IMR-90 (cell line): Measurements from ENCODE around the gene MYOCD. TPM values are rescaled to one million over a fixed set of nuclear protein-coding genes. Genes with fewer than 3 reads are reported as not detected.

Source experiments
- ATAC-seq: fragments of 200-7000 bp; cut with Tn5 transposase; 2 replicates; pipeline ENCODE4 v1.9.1; 2020; ENCODE audit warnings: low read depth, mild to moderate bottlenecking, moderate library complexity
- BruUV-seq: library from RNA; stranded (reverse); fragments of 400-500 nt; replicated peaks from 2 replicates; lab custom pipeline; 2021; lab: Mats Ljungman, UMichigan
- CTCF ChIA-PET: fragments of 300-600 bp; formaldehyde crosslinking; extraction: SDS; loops from one replicate; lab custom pipeline; 2021; ENCODE audit warnings: antibody characterized with exemption; lab: Yijun Ruan, JAX
- POLR2A ChIA-PET: fragments of 300-600 bp; sonication (Branson Sonifier 250); formaldehyde crosslinking; loops from one replicate; lab custom pipeline; 2022; ENCODE audit warnings: antibody characterized with exemption; ENCODE audit not compliant: unreplicated experiment; lab: Charles Lee
- DNase-seq: peaks from one replicate; pipeline ENCODE4 v3.0.0; 2013
- H2AFZ ChIP-seq: replicated peaks from 2 replicates; pipeline ENCODE3; 2013; ENCODE audit warnings: low read length, mild to moderate bottlenecking; ENCODE audit not compliant: poor library complexity
- H2AK5ac ChIP-seq: 2 replicates; pipeline ENCODE4 v1.6.1; 2013; ENCODE audit warnings: low read depth, low read length, inconsistent platforms
- H2AK9ac ChIP-seq: replicated peaks from 2 replicates; pipeline ENCODE3; 2013; ENCODE audit warnings: mild to moderate bottlenecking, low read depth, low read length, moderate library complexity; ENCODE audit not compliant: poor library complexity
- H2BK120ac ChIP-seq: 2 replicates; pipeline ENCODE4 v1.6.1; 2013; ENCODE audit warnings: low read depth, low read length, inconsistent platforms
- H2BK15ac ChIP-seq: 3 replicates; pipeline ENCODE4 v1.6.1; 2013; ENCODE audit warnings: low read depth, low read length, inconsistent platforms
- H2BK20ac ChIP-seq: 2 replicates; pipeline ENCODE4 v1.6.1; 2013; ENCODE audit warnings: low read depth, mild to moderate bottlenecking, inconsistent platforms, low read length, moderate library complexity
- H2BK5ac ChIP-seq: 2 replicates; pipeline ENCODE4 v1.6.1; 2013; ENCODE audit warnings: mild to moderate bottlenecking, low read depth, low read length, inconsistent platforms; ENCODE audit not compliant: poor library complexity, severe bottlenecking
- H3K14ac ChIP-seq: replicated peaks from 2 replicates; pipeline ENCODE4 v1.6.1; 2013; ENCODE audit warnings: low read depth, low read length, inconsistent platforms
- H3K18ac ChIP-seq: 2 replicates; pipeline ENCODE4 v1.6.1; 2013; ENCODE audit warnings: low read depth, low read length, control low read depth
- H3K23ac ChIP-seq: 2 replicates; pipeline ENCODE4 v1.6.1; 2013; ENCODE audit warnings: low read depth, low read length, inconsistent platforms
- H3K27ac ChIP-seq: 2 replicates; pipeline ENCODE4 v1.5.1; 2013; ENCODE audit warnings: mild to moderate bottlenecking, control low read depth, low read length; ENCODE audit not compliant: insufficient read depth
- H3K27me3 ChIP-seq: 2 replicates; pipeline ENCODE4 v1.6.1; 2013; ENCODE audit warnings: low read length; ENCODE audit not compliant: control insufficient read depth, insufficient read depth
- H3K36me3 ChIP-seq: 2 replicates; pipeline ENCODE4 v1.6.1; 2013; ENCODE audit warnings: low read length, mixed read lengths; ENCODE audit not compliant: control insufficient read depth, insufficient read depth
- H3K4ac ChIP-seq: 2 replicates; pipeline ENCODE4 v1.6.1; 2013; ENCODE audit warnings: low read depth, low read length, inconsistent platforms
- H3K4me1 ChIP-seq: 2 replicates; pipeline ENCODE4 v1.6.1; 2013; ENCODE audit warnings: low read length, mixed read lengths; ENCODE audit not compliant: control insufficient read depth, insufficient read depth
- H3K4me2 ChIP-seq: 2 replicates; pipeline ENCODE4 v1.6.1; 2013; ENCODE audit warnings: low read depth, mild to moderate bottlenecking, control low read depth, low read length, moderate library complexity
- H3K4me3 ChIP-seq: 2 replicates; pipeline ENCODE4 v1.5.1; 2013; ENCODE audit warnings: low read depth, mild to moderate bottlenecking, control low read depth, low read length, moderate library complexity; ENCODE audit not compliant: insufficient read depth
- H3K56ac ChIP-seq: 2 replicates; pipeline ENCODE4 v1.6.1; 2013; ENCODE audit warnings: low read length, inconsistent platforms; ENCODE audit not compliant: insufficient read depth; ENCODE audit errors: extremely low read depth
- H3K79me1 ChIP-seq, 2 experiments: 2 replicates each; pipeline ENCODE4 v1.6.1; 2013; ENCODE audit warnings: low read length in 2 of 2, inconsistent platforms in 1 of 2, low read depth in 1 of 2
- H3K9ac ChIP-seq: 2 replicates; pipeline ENCODE4 v1.6.1; 2013; ENCODE audit warnings: low read depth, low read length, control low read depth
- H3K9me1 ChIP-seq: 2 replicates; pipeline ENCODE4 v1.6.1; 2013; ENCODE audit warnings: low read length, inconsistent platforms; ENCODE audit not compliant: insufficient read depth
- H3K9me3 ChIP-seq: 2 replicates; pipeline ENCODE4 v1.6.1; 2013; ENCODE audit warnings: low read length; ENCODE audit not compliant: control insufficient read depth, insufficient read depth
- H4K20me1 ChIP-seq: 2 replicates; pipeline ENCODE4 v1.6.1; 2013; ENCODE audit warnings: low read length, inconsistent platforms; ENCODE audit not compliant: insufficient read depth
- H4K5ac ChIP-seq: 2 replicates; pipeline ENCODE4 v1.6.1; 2013; ENCODE audit warnings: mild to moderate bottlenecking, low read depth, low read length, control low read depth
- H4K8ac ChIP-seq, 2 experiments: 2 replicates each; pipeline ENCODE4 v1.6.1; 2013; ENCODE audit warnings: low read depth in 2 of 2, low read length in 2 of 2, control low read depth in 1 of 2, inconsistent platforms in 1 of 2
- H4K91ac ChIP-seq: 2 replicates; pipeline ENCODE4 v1.6.1; 2013; ENCODE audit warnings: low read depth, low read length, inconsistent platforms; ENCODE audit not compliant: insufficient read depth
- BHLHE40 ChIP-seq: fragments of 150-350 bp; IDR thresholded peaks from 2 replicates; pipeline ENCODE4 v1.6.1; 2016; ENCODE audit warnings: mild to moderate bottlenecking, low read depth, low read length
- CEBPB ChIP-seq: IDR thresholded peaks from 2 replicates; pipeline ENCODE4 v1.6.1; 2012; ENCODE audit warnings: low read depth, low read length, improper control_type of control experiment
- CHD1 ChIP-seq: IDR thresholded peaks from 2 replicates; pipeline ENCODE4 v1.6.1; 2012; ENCODE audit warnings: low read depth, low read length, improper control_type of control experiment
- CTCF ChIP-seq: conservative IDR thresholded peaks from 2 replicates; pipeline ENCODE4 v1.5.1; 2012; ENCODE audit warnings: mild to moderate bottlenecking, low read depth, low read length, improper control_type of control experiment
- ELK1 ChIP-seq: fragments of 150-350 bp; IDR thresholded peaks from 2 replicates; pipeline ENCODE4 v1.6.1; 2016; ENCODE audit warnings: low read depth, mild to moderate bottlenecking, low read length, moderate library complexity, borderline replicate concordance
- MAFK ChIP-seq: IDR thresholded peaks from 2 replicates; pipeline ENCODE4 v1.6.1; 2012; ENCODE audit warnings: low read depth, low read length, improper control_type of control experiment
- MAZ ChIP-seq: IDR thresholded peaks from 2 replicates; pipeline ENCODE4 v1.6.1; 2012; ENCODE audit warnings: low read depth, mild to moderate bottlenecking, low read length, improper control_type of control experiment, moderate library complexity, borderline replicate concordance
- MXI1 ChIP-seq: IDR thresholded peaks from 2 replicates; pipeline ENCODE4 v1.6.1; 2012; ENCODE audit warnings: low read depth, mild to moderate bottlenecking, low read length, moderate library complexity, borderline replicate concordance
- RAD21 ChIP-seq: IDR thresholded peaks from 2 replicates; pipeline ENCODE4 v1.6.1; 2012; ENCODE audit warnings: low read length, improper control_type of control experiment
- RCOR1 ChIP-seq: IDR thresholded peaks from 2 replicates; pipeline ENCODE4 v1.6.1; 2012; ENCODE audit warnings: mild to moderate bottlenecking, low read length, improper control_type of control experiment; ENCODE audit not compliant: insufficient replicate concordance
- RFX5 ChIP-seq: IDR thresholded peaks from 2 replicates; pipeline ENCODE4 v1.8.0; 2012; ENCODE audit warnings: low read depth, mild to moderate bottlenecking, low read length, moderate library complexity
- SMC3 ChIP-seq: fragments of 150-350 bp; IDR thresholded peaks from 2 replicates; pipeline ENCODE4 v1.6.1; 2016; ENCODE audit warnings: low read depth, mild to moderate bottlenecking, antibody characterized with exemption, low read length, moderate library complexity
- USF2 ChIP-seq: fragments of 150-350 bp; IDR thresholded peaks from 2 replicates; pipeline ENCODE4 v1.6.1; 2017; ENCODE audit warnings: mild to moderate bottlenecking, antibody characterized with exemption, low read length, low read depth
- WGBS, 2 experiments: methylation state at CpG; one replicate each; pipeline versions ENCODE4 v1.1.5 to v1.1.7; 2013; ENCODE audit warnings: missing lambda C conversion rate in 2 of 2; ENCODE audit not compliant: insufficient read length in 1 of 2; ENCODE audit errors: extremely low coverage in 2 of 2; 5-methylcytosine and 5-hydroxymethylcytosine counted together
- dilution Hi-C: fragments of 300-500 bp; cut with HindIII; formaldehyde crosslinking; loops from one replicate; pipeline ENCODE4 v1.14.3; 2018; ENCODE audit warnings: low sequenced_read_pairs; ENCODE audit not compliant: unreplicated experiment
- in situ Hi-C: fragments of 300-500 bp; cut with MboI; formaldehyde crosslinking; loops from 3 replicates; pipeline ENCODE4 v1.14.3; 2019; ENCODE audit warnings: low sequenced_read_pairs, inconsistent platforms, mixed read lengths
- intact Hi-C: fragments of 100-400 bp; cut with micrococcal nuclease; formaldehyde crosslinking; loops from 2 replicates; pipeline ENCODE4 v1.10.0; 2022
- polyA plus RNA-seq, 3 experiments: library from polyadenylated mRNA; depleted of rRNA; stranded (reverse); fragments of >200 nt; gene quantifications; 2 replicates each; pipeline ENCODE4 v1.2.3, GENCODE V29; 2012; ENCODE audit warnings: low replicate concordance in 1 of 3
- total RNA-seq: library from RNA; depleted of rRNA; stranded (reverse); fragments of >200 nt; gene quantifications from 2 replicates; pipeline ENCODE4 v1.2.3, GENCODE V29; 2012

MYOCD gene
- total and polyA plus RNA-seq, 2 of the 4 experiments (the other 2 are of a cell fraction) = 10.6 to 20.1 TPM

GRCh38 chr17:12640364-12640763, 25.3 kb upstream of the MYOCD start:
- Histone ChIP-seq H2AK5ac (peak overlapping the region; percentile 50; the same call in 1 of the 2 replicates), H4K8ac (no peak overlapping the region), H4K20me1 (no peaks in the 10 kb centered on the region), H2BK20ac (peak overlapping the region; percentile 13; the same call in 1 of the 2 replicates), H3K36me3 (no peaks in the 10 kb centered on the region), H2BK120ac (peak overlapping the region; percentile 51; the same call in 1 of the 2 replicates), H2AK9ac (no peak overlapping the region), H3K23ac (no peak overlapping the region), H3K27me3 (no peaks in the 10 kb centered on the region), H3K9me3 (no peaks in the 10 kb centered on the region), H3K4me2 (no peak overlapping the region), H3K9ac (no peak overlapping the region), H3K14ac (peak overlapping the region; percentile 47), H3K4me1 (peaks cover 7% of the 10 kb centered on the region), H3K79me1 (no peaks in the 10 kb centered on the region), H3K56ac (no peak overlapping the region), H3K9me1 (peaks cover 3% of the 10 kb centered on the region; the same call in 1 of the 2 replicates), H4K91ac (peak overlapping the region; percentile 31), H3K4me3 (no peak overlapping the region), H4K5ac (no peak overlapping the region), H2BK15ac (no peak overlapping the region), H3K18ac (no peak overlapping the region), H2BK5ac (no peak overlapping the region), H3K4ac (peak overlapping the region; percentile 46; the same call in 1 of the 2 replicates), H3K27ac (no peak overlapping the region), H2AFZ (no peak overlapping the region)
- dilution Hi-C loops (no loop called here), intact Hi-C loops (no loop called here), in situ Hi-C loops (no loop called here)
- BruUV-seq = no TSS peak
- no peak for TF ChIP-seq SMC3
- TF ChIP-seq USF2 = no peak
- TF ChIP-seq RCOR1 = no peak
- no peak for TF ChIP-seq BHLHE40
- TF ChIP-seq MAFK = no peak
- no peak for TF ChIP-seq CEBPB
- no peak for TF ChIP-seq CTCF
- TF ChIP-seq CHD1 = no peak
- TF ChIP-seq MXI1 = no peak
- TF ChIP-seq RFX5 = no peak
- TF ChIP-seq MAZ = no peak
- no peak for TF ChIP-seq RAD21
- no peak for TF ChIP-seq ELK1
- ChIA-PET POLR2A (no interaction called here), CTCF (no interaction called here)
- 100% methylated on average over 1 of the region's 2 CpGs; no CpG with 5 or more reads in 1 of the 2 experiments for WGBS, 2 experiments
- ATAC-seq (no peak), DNase-seq (no peak)
